Duodenal mucosa (tissue), 2 donors: ENCODE data around the gene ZNF35.

Experiments used
- H3K27ac ChIP-seq: one replicate; pipeline ENCODE4 v1.7.0; 2013; ENCODE audit warnings: low read depth, low read length
- H3K27me3 ChIP-seq, 2 donors: one replicate each; pipeline ENCODE4 v1.7.0; 2013; ENCODE audit warnings: low read length in 2 of 2, control low read depth in 1 of 2; ENCODE audit not compliant: insufficient read depth in 2 of 2, control insufficient read depth in 1 of 2
- H3K36me3 ChIP-seq, 2 donors: one replicate each; pipeline ENCODE4 v1.7.0; 2013; ENCODE audit warnings: low read length in 2 of 2, control low read depth in 1 of 2; ENCODE audit not compliant: insufficient read depth in 2 of 2, control insufficient read depth in 1 of 2
- H3K4me1 ChIP-seq, 2 donors: one replicate each; pipeline ENCODE4 v1.7.0; 2013; ENCODE audit warnings: low read length in 2 of 2, control low read depth in 1 of 2; ENCODE audit not compliant: insufficient read depth in 2 of 2, control insufficient read depth in 1 of 2
- H3K4me3 ChIP-seq, 2 donors: one replicate each; pipeline ENCODE4 v1.7.0; 2013; ENCODE audit warnings: low read length in 2 of 2, low read depth in 1 of 2
- H3K9ac ChIP-seq, 2 donors: one replicate each; pipeline ENCODE4 v1.7.0; 2013; ENCODE audit warnings: low read length in 2 of 2, low read depth in 1 of 2
- H3K9me3 ChIP-seq, 2 donors: one replicate each; pipeline ENCODE4 v1.7.0; 2013; ENCODE audit warnings: low read length in 2 of 2, control low read depth in 1 of 2; ENCODE audit not compliant: control insufficient read depth in 1 of 2

The ZNF35 gene

GRCh38 chr3:44648564-44649229 is at the start of gene ZNF35:
ZNF35 (plus strand) TSS chr3:44648732; CDS start chr3:44651068, 2,336 bp downstream.
- no peaks in the 10 kb centered on the region for H3K27me3 ChIP-seq
- H3K9me3 ChIP-seq = peaks cover 4 to 5% of the 10 kb centered on the region in 2 donors
- H3K9ac ChIP-seq = peak within 1 kb of the TSS; percentile 67 to 71
- H3K36me3 ChIP-seq = peaks cover 13 to 30% of the 10 kb centered on the region in 2 donors
- H3K27ac ChIP-seq = peak within 1 kb of the TSS; percentile 11
- H3K4me1 ChIP-seq = peaks cover 6 to 11% of the 10 kb centered on the region in 2 donors
- H3K4me3 ChIP-seq = peak within 1 kb of the TSS; percentile 83 to 90

- Histone ChIP-seq H3K9me3 (peaks cover 0 to under 1% of the 10 kb centered on the region in 2 donors), H3K36me3 (no peaks in the 10 kb centered on the region), H3K27ac (no peak overlapping the region), H3K27me3 (no peaks in the 10 kb centered on the region), H3K4me3 (no peak overlapping the region), H3K9ac (no peak overlapping the region), H3K4me1 (no peaks in the 10 kb centered on the region)
Observed at GRCh38 chr3:44601749-44602148, 46.8 kb upstream of the ZNF35 start.

GRCh38 chr3:44612678-44613077 is 35.9 kb upstream of the ZNF35 start:
- Histone ChIP-seq H3K27ac (no peak overlapping the region), H3K9ac (no peak overlapping the region), H3K36me3 (no peaks in the 10 kb centered on the region), H3K9me3 (peaks cover 0 to 2% of the 10 kb centered on the region in 2 donors), H3K4me1 (no peaks in the 10 kb centered on the region), H3K4me3 (no peak overlapping the region), H3K27me3 (no peaks in the 10 kb centered on the region)

DNA sequence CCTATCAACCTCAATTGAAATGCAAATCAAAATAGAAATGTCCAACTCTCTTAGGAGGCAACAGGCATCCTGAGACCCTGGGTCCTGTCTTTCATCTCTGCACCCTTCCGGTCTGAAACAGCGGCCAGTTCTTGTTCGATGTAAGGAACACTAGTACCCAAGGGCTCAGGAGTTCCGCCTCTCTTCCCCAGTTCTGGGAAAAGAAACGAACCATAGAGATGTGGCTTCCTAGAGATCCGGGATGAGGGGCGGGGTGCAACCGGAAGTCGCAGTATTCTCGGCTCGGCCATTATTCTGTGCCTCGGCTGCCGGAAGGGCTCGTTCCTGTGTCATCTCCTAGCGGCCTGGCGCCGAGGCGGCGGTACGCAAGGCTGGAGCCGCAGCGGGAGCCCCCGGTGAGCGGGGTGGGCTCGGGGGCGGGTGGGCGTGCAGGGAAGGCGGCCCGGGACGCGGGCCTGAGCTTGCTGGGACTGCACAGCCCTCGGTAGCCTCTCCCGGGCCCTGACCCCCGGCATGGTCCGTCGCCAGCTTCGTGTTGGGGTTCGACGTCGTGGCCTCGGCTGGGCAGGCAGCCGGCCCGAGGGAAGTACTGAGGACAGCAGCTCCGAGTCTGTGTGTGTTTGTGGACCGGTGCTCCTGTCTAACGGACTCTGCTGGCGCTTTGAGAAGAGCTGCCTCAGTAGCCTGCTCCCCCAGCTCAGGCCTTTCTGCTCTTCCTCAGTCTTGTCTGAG is 23.6 kb upstream of the ZNF35 start, which contains the start of gene ZNF197:
ZNF197 (plus strand) TSS at position 288 of the 732 bp plus-strand sequence. CDS start 4,119 bp downstream, outside the sequence.
- Histone ChIP-seq H3K4me3 (peak within 1 kb of the TSS; percentile 77 to 96), H3K9ac (peak within 1 kb of the TSS; percentile 72 to 83), H3K9me3 (no peaks in the 10 kb centered on the region), H3K4me1 (peaks cover 3 to 12% of the 10 kb centered on the region in 2 donors), H3K36me3 (peaks cover 0 to 8% of the 10 kb centered on the region in 2 donors), H3K27ac (peak within 1 kb of the TSS; percentile 62), H3K27me3 (no peaks in the 10 kb centered on the region)

DNA sequence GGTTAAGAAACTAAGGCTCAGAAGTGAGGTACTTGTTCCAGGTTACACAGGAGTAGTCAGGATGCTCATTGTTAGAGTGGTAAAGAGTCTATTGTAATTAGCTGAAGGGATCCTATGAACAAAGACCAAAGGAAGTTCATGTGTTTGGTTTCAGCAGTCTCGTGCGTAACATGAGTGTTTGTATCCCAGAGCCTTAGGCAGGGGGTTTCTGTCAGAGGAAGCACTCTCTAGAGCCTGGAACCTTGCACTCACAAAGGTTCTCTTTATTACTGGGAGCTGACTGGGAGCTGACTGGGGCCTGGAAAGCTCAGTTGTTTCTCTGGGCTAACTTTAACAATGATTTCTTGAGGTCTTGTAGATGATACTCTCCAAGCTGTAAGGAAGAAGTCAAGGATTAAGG is 19.8 kb upstream of the ZNF35 start:
- H3K36me3 ChIP-seq = peaks cover 16 to 35% of the 10 kb centered on the region in 2 donors
- no peak overlapping the region for H3K4me3 ChIP-seq
- no peak overlapping the region for H3K27ac ChIP-seq
- no peaks in the 10 kb centered on the region for H3K27me3 ChIP-seq
- H3K9ac ChIP-seq = no peak overlapping the region
- peaks cover 3 to 12% of the 10 kb centered on the region in 2 donors for H3K4me1 ChIP-seq
- no peaks in the 10 kb centered on the region for H3K9me3 ChIP-seq

DNA sequence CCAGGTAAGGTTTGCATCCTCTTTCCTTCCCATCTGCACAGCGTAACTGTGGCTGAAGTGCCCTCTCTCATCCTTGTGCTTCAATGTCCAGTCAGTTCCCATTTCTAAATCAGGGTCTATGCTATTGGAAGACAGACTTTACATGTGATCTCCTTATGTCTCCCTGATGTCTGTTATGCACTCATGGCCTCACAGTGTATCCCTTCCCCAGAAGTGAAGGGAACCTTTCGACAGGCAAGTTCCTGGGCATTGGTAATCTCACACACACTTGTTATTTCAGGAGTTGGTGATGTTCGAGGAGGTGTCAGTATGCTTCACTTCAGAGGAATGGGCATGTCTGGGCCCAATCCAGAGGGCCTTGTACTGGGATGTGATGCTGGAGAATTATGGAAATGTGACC is 16.3 kb upstream of the ZNF35 start:
- no peak overlapping the region for H3K9ac ChIP-seq
- peaks cover 0 to 6% of the 10 kb centered on the region in 2 donors for H3K9me3 ChIP-seq
- peaks cover 20 to 58% of the 10 kb centered on the region in 2 donors for H3K36me3 ChIP-seq
- H3K27me3 ChIP-seq = no peaks in the 10 kb centered on the region
- no peaks in the 10 kb centered on the region for H3K4me1 ChIP-seq
- H3K4me3 ChIP-seq = no peak overlapping the region
- no peak overlapping the region for H3K27ac ChIP-seq

GRCh38 chr3:44642337-44642736 is 6.2 kb upstream of the ZNF35 start:
- H3K9me3 ChIP-seq = peaks cover 37 to 45% of the 10 kb centered on the region in 2 donors
- peak overlapping the region in 1 of 2 donors; percentile 47 for H3K4me3 ChIP-seq
- peaks cover 32 to 50% of the 10 kb centered on the region in 2 donors for H3K36me3 ChIP-seq

DNA sequence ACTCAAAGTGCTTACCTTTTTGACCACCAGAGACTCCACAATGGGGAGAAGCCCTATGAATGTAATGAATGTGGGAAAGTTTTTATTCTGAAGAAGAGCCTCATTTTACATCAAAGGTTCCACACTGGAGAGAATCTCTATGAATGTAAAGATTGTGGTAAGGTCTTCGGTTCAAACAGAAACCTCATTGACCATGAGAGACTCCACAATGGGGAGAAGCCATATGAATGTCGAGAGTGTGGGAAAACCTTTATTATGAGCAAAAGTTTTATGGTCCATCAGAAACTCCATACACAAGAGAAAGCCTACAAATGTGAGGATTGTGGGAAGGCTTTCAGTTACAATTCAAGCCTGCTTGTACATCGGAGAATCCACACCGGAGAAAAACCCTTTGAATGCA is 5.5 kb upstream of the ZNF35 start:
- Histone ChIP-seq H3K4me3 (no peak overlapping the region), H3K4me1 (peaks cover 0 to 1% of the 10 kb centered on the region in 2 donors), H3K27me3 (no peaks in the 10 kb centered on the region), H3K27ac (no peak overlapping the region), H3K9ac (no peak overlapping the region), H3K9me3 (peaks cover 37 to 41% of the 10 kb centered on the region in 2 donors), H3K36me3 (peaks cover 28 to 43% of the 10 kb centered on the region in 2 donors)

More at GRCh38 chr3:44642337-44642736, 6.2 kb upstream of the ZNF35 start:
- Histone ChIP-seq H3K27ac (no peak overlapping the region), H3K27me3 (no peaks in the 10 kb centered on the region), H3K4me1 (no peaks in the 10 kb centered on the region), H3K9ac (no peak overlapping the region)

GRCh38 chr3:44647771-44648170 is 761 bp upstream of the ZNF35 start:
- Histone ChIP-seq H3K27me3 (no peaks in the 10 kb centered on the region), H3K27ac (no peak overlapping the region), H3K4me3 (no peak overlapping the region), H3K9me3 (peaks cover 13 to 14% of the 10 kb centered on the region in 2 donors), H3K36me3 (peaks cover 17 to 28% of the 10 kb centered on the region in 2 donors), H3K4me1 (peaks cover 6 to 11% of the 10 kb centered on the region in 2 donors), H3K9ac (no peak overlapping the region)

- no peaks in the 10 kb centered on the region for H3K9me3 ChIP-seq
- peaks cover 6 to 11% of the 10 kb centered on the region in 2 donors for H3K4me1 ChIP-seq
- no peak overlapping the region for H3K9ac ChIP-seq
- no peak overlapping the region for H3K27ac ChIP-seq
- no peaks in the 10 kb centered on the region for H3K27me3 ChIP-seq
- H3K4me3 ChIP-seq = peak overlapping the region in 1 of 2 donors; percentile 90
- peaks cover 20 to 37% of the 10 kb centered on the region in 2 donors for H3K36me3 ChIP-seq
Observed at GRCh38 chr3:44649709-44650108, 1.2 kb downstream of the ZNF35 start.
